ENCODE measurements around the gene ZNF831.

The ZNF831 gene

DNA sequence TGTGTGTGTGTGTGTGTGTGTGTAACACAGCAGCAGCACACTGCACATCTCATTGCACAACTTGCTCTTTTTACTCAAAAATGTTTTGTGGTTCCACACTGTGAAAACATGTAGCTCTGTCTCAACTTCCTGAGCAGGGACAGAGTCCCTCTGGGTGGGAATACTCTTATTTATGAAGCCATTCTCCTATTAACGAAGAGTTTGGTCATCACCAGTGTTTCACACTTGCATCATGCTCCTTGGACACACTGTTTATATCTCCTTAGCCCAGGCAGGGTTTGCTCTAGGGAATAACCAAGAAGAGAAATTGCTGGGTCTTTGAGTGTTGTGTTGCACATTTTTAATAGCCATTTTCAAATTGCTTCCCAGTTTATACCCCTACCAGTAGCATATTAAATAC is 53.6 kb downstream of the ZNF831 start:
- no peak for DNase-seq

DNA sequence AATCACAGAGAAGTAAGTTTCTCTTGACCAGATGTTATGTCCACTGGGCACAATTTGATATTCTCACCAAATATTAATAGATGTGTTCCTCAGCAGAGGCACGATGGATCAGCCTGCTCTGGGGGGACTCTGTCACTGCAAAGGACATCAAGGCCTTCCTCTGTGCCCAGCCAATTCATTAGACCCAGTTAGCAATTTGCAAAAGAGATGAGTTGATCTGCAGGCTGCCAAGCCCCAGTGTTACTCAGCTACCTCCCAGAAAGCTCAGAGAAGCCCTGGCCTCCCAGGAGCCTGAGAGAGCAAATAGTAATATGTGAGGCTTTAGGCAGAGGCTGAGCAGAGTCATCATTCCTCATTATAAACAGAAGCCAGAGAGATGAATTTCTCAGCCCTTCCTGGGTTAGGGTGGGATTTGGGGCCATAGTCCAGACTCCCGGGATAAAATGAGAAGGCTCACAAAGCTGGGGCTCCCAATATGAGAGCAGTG is 54.2 kb downstream of the ZNF831 start:
- no peak for DNase-seq

DNA sequence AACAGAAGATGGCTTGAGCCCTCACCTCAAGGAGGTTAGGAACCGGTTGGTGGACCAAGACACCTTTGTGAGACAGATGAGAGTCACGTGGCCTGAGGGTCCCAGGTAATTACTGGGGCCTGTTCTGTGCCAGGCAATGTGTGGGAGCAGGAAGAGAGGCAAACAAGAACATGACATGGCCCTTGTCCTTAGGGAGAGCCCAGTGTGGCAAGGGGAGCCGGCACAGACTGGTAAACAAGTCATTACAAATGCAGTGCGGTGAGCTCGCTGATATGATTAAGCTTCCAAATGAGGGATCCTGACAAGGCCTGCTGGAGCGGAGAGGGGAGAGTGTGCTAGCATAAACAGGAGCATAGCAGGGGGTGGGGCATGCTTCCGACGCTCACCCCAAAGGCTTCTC is 55.6 kb downstream of the ZNF831 start:
- DNase-seq: no peak

DNA sequence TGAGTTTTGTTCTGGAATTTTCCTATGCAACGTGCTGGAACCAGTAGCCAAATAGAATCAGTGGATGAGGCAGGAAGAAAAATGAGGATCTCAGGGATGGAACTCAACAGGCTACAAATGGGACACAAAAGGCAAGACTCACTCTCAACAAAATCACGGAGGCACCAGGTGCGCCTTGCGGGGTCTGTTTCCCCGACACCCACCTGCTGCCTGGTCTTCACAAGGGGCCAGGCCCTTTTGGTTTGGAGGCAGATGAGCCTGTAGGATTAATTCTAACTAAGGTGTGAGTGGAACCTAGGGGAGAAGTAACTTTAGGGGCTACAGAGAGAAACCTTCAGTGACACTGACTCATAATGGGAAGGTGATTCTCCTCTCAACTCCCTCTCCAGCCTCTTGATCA is 56.5 kb downstream of the ZNF831 start:
- DNase-seq: no peak

DNA sequence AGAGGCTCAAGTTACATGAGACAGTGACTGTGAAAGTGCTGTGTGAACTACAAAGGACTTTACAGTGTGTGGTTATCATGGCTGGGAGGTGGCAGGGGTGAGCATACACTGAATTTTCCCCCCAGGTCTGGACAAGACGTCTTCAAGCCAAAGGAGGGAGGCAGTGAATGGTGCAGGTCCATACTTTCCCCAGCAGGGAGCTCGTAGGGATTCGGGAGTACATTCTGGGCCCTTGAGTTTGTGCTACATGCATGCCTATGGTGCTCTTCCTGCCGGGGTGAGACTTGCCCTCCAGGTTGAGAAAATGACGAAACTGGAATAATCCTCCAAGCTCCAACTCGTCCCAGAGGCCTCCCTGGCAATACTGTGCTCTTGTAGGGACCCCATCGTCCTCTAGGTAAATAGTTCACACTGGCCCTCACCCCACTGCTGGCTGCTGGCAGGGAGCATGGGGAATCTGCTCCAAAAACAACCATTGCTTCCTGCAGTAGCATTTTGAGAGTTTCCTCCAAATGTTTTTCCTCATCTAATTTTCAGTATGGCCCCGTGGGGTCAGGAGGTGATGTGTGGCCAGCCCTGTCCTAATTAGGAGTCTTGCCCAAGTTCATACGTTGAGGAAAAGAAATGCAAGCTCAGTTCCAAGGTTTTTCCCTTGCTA is 57.6 kb downstream of the ZNF831 start:
- DNase-seq: no peak

DNA sequence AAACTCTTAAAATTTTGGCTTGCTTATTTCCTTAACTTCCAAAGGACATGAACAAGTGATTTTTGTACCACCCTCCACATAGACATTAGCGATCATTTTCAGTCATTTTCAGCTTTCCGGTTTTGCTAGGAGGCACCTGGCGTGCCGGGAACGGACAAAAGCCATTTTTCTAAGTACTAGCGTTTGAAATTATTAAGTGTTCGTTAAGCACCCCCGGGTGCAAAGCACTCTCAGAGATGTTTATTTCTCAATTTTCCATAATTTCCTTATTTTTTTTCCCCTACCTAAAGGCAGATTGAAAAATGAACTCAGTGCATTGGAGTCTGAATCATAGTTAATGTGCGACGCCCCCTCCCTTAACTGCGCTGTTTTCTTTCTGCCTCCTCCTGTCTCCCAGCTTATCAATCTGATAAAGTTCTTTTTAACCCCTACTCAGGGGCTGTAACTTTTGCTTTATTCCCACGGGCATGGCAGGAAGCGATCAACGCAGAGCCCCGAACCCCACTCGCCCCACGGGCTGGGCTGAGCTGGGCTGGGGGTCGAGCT is 58.2 kb downstream of the ZNF831 start:
- DNase-seq: no peak

DNA sequence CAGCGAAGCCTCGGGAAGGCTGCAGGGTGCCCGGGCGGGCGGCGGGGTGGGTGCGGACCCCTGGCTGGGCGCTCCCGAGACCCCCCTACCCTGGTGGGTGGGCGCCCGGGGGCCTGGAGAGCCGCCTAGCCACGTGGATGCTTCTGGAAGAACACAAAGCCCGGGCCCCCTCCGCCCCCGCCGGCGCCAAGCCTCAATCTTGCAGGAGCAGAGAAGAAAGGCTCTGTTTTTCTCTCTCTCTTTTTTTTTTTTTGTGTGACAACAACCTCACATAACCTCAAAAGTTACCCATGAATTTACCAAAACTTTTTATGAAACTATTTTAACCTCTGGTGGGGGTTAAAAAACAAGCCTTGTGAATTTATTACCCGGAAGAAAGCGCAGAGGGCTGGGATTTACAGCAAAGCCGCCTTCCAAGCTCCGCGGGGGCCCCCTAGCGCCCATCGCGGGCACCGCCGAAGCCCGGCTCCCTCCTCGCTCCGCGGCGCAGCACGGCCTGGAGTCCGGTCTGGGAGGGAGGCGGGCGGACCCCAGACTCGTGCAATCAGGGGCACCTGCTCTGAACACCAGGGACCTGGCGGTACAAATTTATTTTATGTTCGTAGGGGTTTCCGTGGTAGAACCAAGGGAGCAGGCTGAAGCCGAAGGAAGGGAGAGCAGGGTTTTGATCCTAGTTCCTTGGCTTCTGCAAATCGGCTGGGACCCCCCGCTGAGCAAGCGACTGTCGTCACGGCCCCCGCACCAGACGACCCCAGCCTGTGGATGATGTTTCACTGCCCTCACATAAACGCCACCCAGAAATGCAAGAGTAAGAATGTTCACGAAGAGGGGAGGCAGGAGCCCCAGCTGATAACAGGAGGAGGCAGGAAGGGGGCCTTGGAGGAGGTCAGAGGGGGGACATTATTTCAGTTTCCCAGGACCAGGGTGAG is 58.9 kb downstream of the ZNF831 start:
- peak; percentile 72 to 75 for DNase-seq

DNA sequence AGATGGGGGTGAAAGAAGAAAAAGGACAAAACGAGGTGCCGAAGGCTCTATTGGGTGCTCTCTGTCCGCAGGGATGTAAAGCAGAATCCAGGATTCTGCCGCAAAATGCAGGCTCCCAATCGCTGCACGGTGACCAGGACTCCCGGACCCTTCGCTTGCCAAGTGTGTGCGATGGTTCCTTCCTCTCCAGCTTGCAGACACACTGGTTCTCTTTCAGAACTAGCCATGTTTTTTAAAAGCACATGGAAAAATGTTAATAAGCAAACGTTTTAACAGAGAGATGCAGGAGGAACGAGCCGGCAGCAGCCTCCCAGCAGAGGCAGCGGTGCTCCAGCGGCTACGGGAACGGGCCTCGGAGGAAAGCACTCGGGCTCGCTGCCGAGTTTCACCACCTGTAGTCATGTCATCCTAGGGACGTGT is 59.6 kb downstream of the ZNF831 start:
- DNase-seq: no peak

DNA sequence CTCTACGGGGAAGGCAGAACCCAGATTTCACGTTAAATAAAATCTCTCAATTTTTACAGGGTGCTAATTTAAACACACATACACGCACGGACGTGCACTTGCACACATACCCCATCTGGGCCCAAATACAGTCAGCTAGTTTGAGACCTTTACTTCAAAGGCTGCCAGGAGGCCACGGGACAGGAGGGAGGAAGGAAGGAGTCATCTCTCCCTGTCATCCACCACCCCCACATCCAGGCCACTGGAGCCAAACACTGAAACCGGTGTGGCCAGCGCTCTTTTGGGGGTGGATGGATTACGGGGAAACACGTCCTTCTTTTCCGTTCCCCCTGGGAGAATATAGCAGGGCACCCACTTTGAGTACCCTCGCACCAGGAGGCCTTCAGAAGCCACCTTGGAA is 60.1 kb downstream of the ZNF831 start:
- DNase-seq: no peak

DNA sequence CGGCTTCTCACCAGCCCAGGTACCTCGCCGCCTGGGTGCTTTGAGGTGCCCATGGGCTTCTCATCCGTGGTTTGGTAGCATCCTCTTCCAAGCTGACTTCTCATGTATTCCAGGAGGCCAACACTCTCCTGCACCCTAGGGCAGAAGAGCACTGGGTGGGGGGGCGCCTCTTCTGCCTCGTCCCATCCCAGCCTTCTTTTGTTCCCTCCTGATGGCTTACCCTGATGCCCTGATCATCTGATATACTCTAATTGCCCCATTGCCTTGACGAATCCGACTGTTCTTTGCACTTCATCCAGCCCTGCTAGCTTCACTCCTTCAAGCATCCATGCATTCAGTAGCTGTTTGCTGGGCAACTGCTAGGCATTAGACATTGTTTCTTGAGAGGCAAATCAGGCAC is 60.6 kb downstream of the ZNF831 start:
- DNase-seq: no peak

DNA sequence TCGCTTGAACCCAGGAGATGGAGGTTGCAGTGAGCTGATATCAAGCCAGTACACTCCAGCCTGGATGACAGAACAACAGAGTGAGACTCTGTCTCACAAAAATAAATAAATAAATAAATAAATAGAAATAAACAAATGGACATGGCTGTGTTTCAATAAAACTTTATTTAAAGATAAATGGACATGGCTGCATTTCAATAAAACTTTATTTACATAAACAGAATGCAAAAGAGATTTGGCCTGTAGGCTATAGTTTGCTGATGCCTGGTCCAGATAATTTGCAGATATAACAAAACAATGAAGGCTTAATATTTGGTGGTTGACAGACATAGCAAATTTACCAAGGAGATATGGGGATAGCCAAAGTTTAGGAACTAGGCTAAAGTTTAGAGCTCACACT is 66.8 kb downstream of the ZNF831 start:
- DNase-seq: no peak

DNA sequence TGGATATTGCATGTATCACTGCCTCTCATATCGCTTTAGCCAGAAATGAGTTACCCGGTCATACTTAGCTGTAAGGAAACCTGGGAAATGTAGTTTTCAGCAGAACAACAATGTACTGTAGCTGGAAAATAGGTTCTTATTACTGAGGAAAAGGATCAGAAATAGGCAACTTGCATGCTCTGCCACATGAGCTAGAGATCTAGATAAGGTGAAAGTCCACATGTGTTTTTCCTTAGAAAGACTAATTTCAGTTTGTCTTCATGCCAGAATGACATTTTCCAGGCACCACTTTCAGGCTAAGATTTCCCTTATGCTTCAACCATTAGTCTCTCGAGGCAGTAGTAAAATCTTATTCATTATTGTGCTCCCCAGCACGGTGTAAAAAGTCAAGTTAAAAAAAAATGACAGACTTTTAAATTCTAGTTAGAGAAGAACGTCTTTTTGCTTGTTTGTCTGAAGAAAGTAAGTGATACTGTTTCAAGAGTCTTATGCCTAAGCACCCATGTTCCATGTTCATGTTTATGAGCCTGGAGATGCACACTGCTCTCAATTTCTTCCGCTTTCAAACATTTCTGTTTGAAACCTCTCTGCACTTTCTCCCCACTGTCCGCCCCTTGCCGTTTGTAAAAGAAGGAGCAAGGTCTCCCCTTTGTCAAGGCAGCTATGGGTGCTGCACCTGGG is 67.6 kb downstream of the ZNF831 start:
- peak in 1 of 2 donors; percentile 15 for DNase-seq

DNA sequence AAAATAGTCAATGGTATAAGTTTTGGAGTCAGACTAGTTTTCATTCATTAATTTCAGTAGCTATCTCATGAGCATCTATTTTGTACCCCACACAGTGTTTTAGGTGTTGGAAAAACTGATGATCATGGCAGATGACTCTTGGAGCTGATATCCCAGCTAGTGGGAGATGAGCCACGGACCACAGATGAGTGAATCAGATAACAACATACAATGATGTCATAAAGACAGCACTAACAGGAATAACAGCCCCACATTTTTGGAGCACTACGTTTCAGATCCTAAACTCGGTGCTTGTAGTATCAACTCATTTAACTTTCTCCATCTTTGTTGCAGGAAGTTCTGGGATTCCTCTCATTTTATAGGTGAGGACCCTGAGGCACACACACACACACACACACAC is 69.0 kb downstream of the ZNF831 start:
- no peak for DNase-seq

DNA sequence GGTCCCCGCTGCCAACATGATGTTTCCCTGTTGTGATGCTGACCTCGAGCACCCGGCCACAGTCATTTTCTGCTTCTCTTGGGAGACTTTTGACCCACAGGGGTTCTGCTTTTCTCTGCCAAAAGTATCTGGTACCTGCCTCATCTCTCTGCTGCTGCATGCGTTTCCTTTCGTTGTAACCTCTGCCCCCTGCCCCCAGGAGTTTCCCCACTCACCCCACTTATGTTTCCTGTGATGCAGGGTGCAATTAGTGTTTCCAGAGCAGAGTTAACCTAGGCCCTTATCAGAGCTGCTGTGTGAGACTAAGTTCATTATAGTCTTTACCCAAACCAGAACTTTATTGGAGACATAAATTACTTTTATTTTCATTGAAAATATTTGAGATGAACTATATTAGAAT is 71.6 kb downstream of the ZNF831 start:
- DNase-seq: no peak

DNA sequence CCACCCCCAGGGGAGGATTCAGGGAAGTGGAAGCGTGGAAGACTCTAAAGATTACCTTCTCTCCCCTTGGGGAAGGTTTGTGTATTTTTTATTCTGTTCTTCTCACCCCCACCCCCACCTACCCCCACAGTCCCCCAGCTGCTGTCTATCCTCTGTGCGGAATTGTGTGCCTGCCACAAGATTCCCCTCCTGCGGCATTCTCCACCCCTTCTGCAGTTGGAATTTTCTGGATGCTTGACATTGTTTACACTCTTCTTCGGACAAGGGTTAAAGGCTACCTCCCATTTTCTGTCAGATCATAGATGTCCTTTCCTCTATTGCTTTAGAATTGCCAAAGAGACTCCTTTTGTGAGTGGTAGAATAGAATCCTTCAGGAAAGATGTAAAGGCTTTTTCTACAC is 76.4 kb downstream of the ZNF831 start:
- no peak for DNase-seq

DNA sequence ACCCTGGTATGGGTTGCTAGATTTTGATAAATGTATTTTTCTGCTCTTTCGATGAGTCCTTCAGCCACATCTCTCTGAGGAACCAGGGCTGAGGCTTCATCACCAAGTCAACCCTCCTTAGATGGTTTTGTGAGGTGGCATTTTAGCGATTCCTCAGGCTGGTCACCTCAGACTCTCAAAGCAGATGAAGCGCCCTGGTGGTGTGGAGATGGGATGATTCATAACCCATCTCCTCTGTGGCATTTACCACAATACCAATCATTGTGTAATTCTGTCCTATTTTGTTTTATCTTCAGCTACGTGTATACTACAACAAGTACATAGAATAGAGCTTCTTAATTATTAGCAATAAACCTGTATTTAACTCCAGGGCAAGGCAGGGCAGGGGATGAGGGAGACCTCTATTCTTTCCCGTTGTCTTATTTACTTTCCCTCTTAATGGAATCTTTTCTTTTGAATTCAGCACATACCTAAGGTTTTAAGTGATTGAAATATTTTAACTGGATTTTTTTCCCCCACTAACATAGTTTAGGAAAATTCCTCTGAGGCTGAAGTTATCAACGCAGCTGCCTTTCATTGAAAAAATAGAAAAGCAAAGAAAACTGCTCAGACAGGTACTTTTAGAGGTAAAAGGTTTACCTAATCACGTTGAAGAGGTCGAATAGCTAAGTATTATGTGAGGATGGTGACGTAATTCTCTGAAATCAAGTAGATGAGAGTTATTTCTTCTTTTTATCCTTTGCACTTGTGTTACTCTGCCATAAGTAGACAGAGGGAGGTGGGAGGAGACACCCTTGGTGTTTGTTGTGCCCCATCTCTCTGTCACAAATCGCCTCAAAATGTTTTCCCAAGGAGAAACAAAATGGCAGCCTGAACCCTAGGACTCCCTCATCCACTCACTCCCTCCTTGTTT is 79.3 kb downstream of the ZNF831 start:
- DNase-seq: no peak

DNA sequence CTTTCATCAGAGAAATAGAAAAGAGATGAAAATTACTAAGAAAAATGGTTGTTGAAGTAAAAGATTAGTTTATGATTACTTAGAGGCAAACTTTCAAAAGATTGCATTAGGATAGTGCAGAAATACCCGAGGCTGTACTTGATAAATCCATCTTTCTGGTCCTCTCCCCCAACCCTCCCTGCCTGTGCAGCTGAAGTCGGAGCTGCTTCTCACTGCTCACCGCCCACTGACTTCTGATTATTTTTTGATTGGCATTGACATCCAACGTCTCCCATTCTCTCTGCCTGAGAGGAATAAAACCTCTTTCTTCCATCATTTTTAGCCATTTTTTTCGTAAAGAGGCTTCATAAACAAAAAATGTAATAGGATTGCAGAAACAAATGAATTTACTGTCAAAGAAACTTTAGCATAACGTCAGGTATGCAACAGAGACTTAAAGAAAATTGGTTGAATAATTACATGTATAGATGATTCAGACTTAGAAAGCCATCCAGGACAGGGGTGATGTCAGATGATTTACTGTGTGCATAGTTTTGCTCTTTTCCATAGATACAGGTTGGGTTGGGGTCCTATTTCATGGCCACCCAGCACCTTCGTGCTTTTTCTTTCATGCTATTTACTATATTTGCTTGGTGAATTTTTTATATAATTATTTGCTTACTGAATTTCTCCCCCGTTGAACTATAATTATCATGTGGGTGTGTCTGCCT is 83.2 kb downstream of the ZNF831 start:
- DNase-seq: no peak

DNA sequence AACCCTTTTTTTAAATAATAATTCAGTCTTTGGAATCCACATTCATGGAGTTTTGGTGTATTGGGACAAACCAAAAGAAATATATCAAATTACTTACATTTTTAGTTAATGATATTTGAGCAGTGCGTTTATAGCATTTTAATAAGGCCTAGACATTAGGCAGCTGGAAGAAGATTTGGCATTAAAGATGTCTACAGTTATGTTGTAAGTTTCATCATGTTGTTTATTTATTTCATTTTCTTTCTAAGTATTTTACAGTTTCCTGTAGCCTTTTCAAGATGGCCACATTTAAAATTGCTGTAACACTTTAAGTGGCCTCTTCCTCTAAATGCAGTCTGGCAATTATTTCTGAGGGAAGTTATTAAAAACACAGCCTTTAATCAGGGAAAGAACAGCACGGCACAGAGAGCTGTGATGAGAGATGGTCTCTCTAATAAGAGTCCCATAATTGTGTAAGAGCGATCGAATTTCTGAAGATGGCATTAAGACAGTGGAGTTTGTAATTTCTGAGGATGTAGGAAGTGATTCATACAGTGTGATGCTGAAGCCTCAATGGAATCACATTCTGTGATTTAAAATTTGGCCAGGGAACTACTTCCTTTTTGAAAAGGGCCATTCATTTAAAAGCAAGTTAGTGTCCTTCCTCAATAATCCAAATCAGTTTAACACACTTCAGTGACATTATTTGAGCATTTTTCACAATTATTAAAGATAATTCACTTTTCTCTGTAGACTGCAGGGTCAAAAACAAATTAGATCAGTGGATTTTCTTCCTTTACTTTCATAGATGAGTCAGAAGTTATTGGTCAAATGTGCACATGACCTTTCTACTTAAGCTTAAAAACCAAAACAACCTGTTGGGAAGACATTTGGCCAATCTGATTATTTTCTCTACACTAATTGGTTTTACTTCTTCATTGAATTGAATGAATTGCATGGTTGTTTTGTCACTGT is 84.4 kb downstream of the ZNF831 start:
- peak in 1 of 2 donors; percentile 50 for DNase-seq

DNA sequence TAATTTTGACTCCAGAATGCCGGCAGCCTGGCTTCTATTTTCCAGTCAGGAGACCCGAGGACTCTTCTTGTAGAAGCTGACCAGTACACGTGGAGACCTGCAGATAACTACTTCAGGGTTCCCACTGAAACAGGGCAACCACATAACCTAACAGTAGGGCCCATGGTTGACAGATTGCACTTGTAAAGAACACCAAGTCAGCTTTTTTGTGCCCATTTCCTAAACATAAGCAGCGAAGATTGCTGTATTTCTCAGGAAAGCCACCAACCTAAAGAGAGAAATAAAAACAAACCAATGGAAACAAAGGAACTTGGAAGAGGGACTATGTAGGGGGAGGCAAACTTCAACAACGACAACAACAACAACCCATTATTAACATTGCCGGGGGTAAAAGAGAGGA is 86.7 kb downstream of the ZNF831 start:
- DNase-seq: no peak

DNA sequence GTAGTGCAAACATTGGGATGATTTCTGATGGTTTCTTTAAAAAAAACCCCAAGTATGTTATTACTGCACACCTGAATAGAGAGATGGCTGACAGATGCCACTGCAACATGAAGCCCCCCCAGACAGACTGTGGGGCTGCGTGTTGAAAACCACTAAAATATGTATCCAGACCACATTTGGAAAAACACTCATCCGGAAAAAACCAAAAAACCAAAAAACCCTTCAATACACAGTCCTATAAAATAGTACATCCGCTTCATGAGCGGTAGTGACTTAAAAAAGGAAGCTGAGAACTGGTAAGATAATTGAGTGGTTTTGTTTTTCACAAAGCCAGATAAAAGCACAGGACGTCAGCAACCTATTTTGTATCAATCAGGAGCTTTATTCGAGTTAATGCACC is 89.7 kb downstream of the ZNF831 start:
- DNase-seq: no peak
